HUES6 (cell line): ENCODE results near the gene ZNF768.

Source experiments
- H3K27ac ChIP-seq: 2 replicates; pipeline ENCODE4 v1.7.0; 2013; ENCODE audit warnings: low read depth, mild to moderate bottlenecking, low read length, inconsistent platforms
- H3K27me3 ChIP-seq: 2 replicates; pipeline ENCODE4 v1.6.1; 2013; ENCODE audit warnings: low read length; ENCODE audit not compliant: control insufficient read depth, insufficient read depth
- H3K36me3 ChIP-seq: 2 replicates; pipeline ENCODE4 v1.6.1; 2013; ENCODE audit warnings: low read length; ENCODE audit not compliant: control insufficient read depth, insufficient read depth
- H3K4me1 ChIP-seq: 2 replicates; pipeline ENCODE4 v1.6.1; 2013; ENCODE audit warnings: low read length; ENCODE audit not compliant: control insufficient read depth, insufficient read depth
- H3K4me3 ChIP-seq: 2 replicates; pipeline ENCODE4 v1.5.1; 2013; ENCODE audit warnings: low read depth, low read length
- H3K9ac ChIP-seq: one replicate; pipeline ENCODE4 v1.6.1; 2013; ENCODE audit warnings: mild to moderate bottlenecking, low read length
- H3K9me3 ChIP-seq: 2 replicates; pipeline ENCODE4 v1.6.1; 2013; ENCODE audit warnings: low read depth, low read length; ENCODE audit not compliant: control insufficient read depth, insufficient read depth

Gene ZNF768

GRCh38 chr16:30565984-30566383 lies 39.6 kb upstream of the ZNF768 start:
- Histone ChIP-seq H3K9ac (no peak overlapping the region), H3K4me3 (no peak overlapping the region), H3K9me3 (no peaks in the 10 kb centered on the region), H3K4me1 (peaks cover 11% of the 10 kb centered on the region; the same call in 1 of the 2 replicates), H3K27ac (no peak overlapping the region), H3K27me3 (no peaks in the 10 kb centered on the region), H3K36me3 (no peaks in the 10 kb centered on the region)

GRCh38 chr16:30565526-30565925 lies 39.2 kb upstream of the ZNF768 start:
- Histone ChIP-seq H3K27ac (no peak overlapping the region), H3K36me3 (no peaks in the 10 kb centered on the region), H3K27me3 (no peaks in the 10 kb centered on the region), H3K9me3 (no peaks in the 10 kb centered on the region), H3K9ac (no peak overlapping the region), H3K4me1 (peaks cover 11% of the 10 kb centered on the region; the same call in 1 of the 2 replicates), H3K4me3 (no peak overlapping the region)

GRCh38 chr16:30562021-30562420 lies 35.7 kb upstream of the ZNF768 start:
- no peak overlapping the region for H3K4me3 ChIP-seq
- H3K9me3 ChIP-seq: no peaks in the 10 kb centered on the region
- no peaks in the 10 kb centered on the region for H3K27me3 ChIP-seq
- no peak overlapping the region for H3K27ac ChIP-seq
- H3K36me3 ChIP-seq: no peaks in the 10 kb centered on the region
- peaks cover 4% of the 10 kb centered on the region; the same call in 1 of the 2 replicates for H3K4me1 ChIP-seq
- no peak overlapping the region for H3K9ac ChIP-seq

DNA sequence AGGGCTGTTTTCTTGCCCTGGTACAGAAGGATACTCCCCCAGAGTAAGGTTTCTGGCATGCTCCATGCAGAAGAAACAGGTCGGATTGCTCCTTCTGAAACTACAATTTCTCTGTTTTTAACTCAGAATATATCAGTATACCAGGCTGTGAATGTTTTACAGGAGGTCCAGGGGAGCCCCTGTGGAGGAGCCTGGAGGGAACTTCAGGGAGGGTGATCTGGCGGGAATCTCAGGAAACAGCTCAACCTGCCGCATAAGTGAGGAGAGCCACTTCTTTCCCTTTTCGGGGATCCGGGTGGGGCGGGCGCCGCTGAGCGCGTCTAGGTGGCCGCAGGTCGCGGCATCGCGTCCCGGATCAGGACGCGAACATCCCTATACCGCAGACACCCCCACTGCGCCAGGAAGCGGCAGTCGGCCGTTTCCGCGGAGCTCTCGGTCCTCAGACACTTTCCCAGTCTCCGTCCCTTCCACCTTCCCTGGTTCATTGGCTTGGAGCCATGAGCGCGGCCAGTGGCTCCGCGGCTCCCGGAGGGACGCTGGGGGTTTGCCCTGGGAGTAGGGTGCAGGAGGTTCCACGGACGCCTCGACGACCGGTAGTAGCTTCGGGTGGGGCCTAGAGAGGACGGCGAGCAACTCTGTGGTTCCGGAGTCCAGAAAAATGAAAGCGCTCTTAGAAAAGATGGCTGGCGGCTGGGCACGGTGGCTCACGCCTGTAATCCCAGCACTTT lies 34.9 kb upstream of the ZNF768 start:
- no peaks in the 10 kb centered on the region for H3K9me3 ChIP-seq
- no peak overlapping the region for H3K27ac ChIP-seq
- H3K4me3 ChIP-seq: peak overlapping the region; percentile 45; the same call in 1 of the 2 replicates
- no peak overlapping the region for H3K9ac ChIP-seq
- H3K36me3 ChIP-seq: no peaks in the 10 kb centered on the region
- no peaks in the 10 kb centered on the region for H3K27me3 ChIP-seq
- peaks cover 6% of the 10 kb centered on the region; the same call in 1 of the 2 replicates for H3K4me1 ChIP-seq

DNA sequence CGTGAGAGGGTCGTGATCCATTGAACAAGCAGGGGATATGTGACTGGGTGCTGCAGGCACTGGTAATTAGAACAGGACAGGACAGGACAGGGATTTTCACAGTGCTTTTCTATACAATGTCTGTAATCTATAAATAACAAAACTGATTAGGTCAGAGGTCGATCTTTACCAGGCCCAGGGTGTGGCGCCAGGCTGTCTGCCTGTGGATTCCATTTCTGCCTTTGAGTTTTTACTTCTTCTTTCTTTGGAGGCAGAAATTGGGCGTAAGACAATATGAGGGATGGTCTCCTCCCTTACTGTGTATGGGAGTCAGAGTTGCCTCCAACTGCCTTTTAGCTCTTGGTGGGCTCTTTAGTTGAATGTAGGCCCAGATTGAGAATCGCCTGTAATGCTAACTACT lies 33.3 kb upstream of the ZNF768 start:
- Histone ChIP-seq H3K9ac (no peak overlapping the region), H3K27me3 (no peaks in the 10 kb centered on the region), H3K36me3 (peaks cover 15% of the 10 kb centered on the region; the same call in 1 of the 2 replicates), H3K4me1 (peaks cover 9% of the 10 kb centered on the region; the same call in 1 of the 2 replicates), H3K9me3 (no peaks in the 10 kb centered on the region), H3K4me3 (no peak overlapping the region), H3K27ac (no peak overlapping the region)

DNA sequence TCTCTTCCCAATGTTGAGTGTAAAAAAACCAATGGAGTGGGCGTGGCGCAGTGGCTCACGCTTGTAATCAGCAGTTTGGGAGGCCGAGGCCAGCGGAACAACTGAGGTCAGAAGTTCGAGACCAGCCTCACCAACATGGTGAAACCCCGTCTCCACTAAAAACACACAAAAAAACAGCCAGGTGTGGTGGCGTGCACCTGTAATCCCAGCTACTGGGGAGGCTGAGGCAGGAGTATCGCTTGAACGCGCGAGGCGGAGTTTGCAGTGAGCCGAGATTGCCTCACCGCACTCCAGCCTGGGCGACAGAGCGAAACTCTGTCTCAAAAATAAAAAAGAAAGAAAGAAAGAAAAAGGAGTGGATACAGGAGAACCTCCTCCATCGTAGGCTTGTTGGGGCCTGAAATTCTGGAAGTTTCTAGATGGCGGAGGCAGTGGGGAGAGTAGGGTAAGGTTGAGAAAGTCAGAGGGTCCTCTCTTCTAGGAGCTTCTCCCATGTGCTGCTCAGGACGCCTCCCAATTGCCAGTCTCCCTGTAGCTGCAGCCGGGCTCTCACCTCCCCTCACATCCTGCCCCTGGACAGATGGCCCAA lies 32.5 kb upstream of the ZNF768 start:
- Histone ChIP-seq H3K4me1 (peaks cover 9% of the 10 kb centered on the region; the same call in 1 of the 2 replicates), H3K4me3 (peak overlapping the region; percentile 53), H3K9me3 (no peaks in the 10 kb centered on the region)

DNA sequence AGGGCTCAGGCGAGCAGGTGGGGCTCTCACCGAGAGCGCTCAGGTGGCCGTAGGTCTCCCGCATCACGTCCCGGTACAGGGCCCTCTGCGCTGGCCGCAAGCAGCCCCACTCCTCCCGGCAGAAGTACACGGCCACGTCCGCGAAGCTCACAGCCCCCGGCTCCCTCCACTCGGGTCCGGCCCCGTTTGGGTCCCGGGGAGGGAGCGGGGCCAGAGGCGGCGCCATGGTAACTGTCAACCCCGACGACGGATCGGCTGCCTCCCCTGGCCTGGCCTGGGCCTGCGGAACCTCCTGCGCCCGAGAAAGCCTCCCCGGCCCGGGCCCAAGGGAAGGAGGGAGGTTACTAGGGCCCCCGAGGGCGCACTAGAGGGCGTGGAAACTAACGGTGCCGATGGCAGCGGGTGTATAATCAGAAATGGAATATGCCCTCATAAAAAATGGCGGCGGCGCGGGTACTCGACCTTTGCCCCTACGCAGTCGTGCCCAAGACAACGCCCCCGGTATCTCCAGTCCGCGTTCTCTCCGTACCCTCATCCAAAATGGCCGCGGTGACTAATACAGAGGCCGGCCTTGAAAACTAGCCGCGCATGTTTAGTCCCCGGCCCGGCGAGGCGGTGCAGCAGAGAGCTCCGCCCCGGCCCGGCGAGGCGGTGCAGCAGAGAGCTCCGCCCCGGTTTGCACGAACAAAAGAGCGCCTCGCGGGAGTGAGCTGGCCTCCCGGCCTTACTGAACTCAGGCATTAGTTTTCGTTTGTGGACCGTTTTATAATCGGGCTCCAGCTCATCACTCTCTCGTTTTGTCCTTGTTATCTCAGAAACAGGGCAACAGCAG lies 31.8 kb upstream of the ZNF768 start, which contains the start of gene ZNF764:
TSS of gene ZNF764 (minus strand) at position 418 of the 832 bp plus-strand sequence. CDS start at position 226, 192 bp downstream.
- H3K27me3 ChIP-seq: no peaks in the 10 kb centered on the region
- H3K4me3 ChIP-seq: peak within 1 kb of the TSS; percentile 95
- peak within 1 kb of the TSS; percentile 91 for H3K9ac ChIP-seq

More for the DNA sequence above, 32.5 kb upstream of the ZNF768 start:
- Histone ChIP-seq H3K27ac (peak overlapping the region; percentile 92; the same call in 1 of the 2 replicates), H3K9ac (peak overlapping the region; percentile 69), H3K27me3 (no peaks in the 10 kb centered on the region), H3K36me3 (peaks cover 21% of the 10 kb centered on the region)

DNA sequence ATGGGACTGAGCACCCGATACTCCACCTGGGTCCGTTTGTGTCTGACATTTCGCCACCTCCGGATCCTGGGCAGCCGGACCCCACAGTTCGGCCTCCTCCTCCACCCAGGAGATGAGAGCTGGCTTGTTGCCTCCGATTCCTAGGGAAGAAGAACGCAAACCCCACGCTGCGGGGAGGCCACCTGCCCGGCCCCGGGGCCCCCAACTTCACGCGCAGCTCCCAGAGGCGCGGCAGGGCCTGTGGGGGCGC lies 31.3 kb upstream of the ZNF768 start:
- Histone ChIP-seq H3K4me3 (peak overlapping the region; percentile 95), H3K9me3 (no peaks in the 10 kb centered on the region), H3K27me3 (no peaks in the 10 kb centered on the region), H3K36me3 (peaks cover 27% of the 10 kb centered on the region), H3K9ac (peak overlapping the region; percentile 91), H3K4me1 (peaks cover 19% of the 10 kb centered on the region; the same call in 1 of the 2 replicates), H3K27ac (peak overlapping the region; percentile 92)

More for the DNA sequence above, 31.8 kb upstream of the ZNF768 start, which contains the start of gene ZNF764:
- H3K36me3 ChIP-seq: peaks cover 25% of the 10 kb centered on the region
- peaks cover 16% of the 10 kb centered on the region; the same call in 1 of the 2 replicates for H3K4me1 ChIP-seq
- H3K27ac ChIP-seq: peak within 1 kb of the TSS; percentile 92
- H3K9me3 ChIP-seq: no peaks in the 10 kb centered on the region

- Histone ChIP-seq H3K36me3 (peaks cover 27% of the 10 kb centered on the region), H3K9ac (no peak overlapping the region), H3K4me3 (no peak overlapping the region), H3K4me1 (peaks cover 19% of the 10 kb centered on the region; the same call in 1 of the 2 replicates), H3K27me3 (no peaks in the 10 kb centered on the region), H3K9me3 (no peaks in the 10 kb centered on the region), H3K27ac (no peak overlapping the region)
These were observed 29.7 kb upstream of the ZNF768 start for GRCh38 chr16:30556125-30556473.

GRCh38 chr16:30555315-30556124 lies 29.2 kb upstream of the ZNF768 start:
- H3K9ac ChIP-seq: no peak overlapping the region
- H3K4me1 ChIP-seq: peaks cover 19% of the 10 kb centered on the region; the same call in 1 of the 2 replicates
- no peaks in the 10 kb centered on the region for H3K9me3 ChIP-seq
- no peak overlapping the region for H3K27ac ChIP-seq
- H3K4me3 ChIP-seq: no peak overlapping the region
- H3K27me3 ChIP-seq: no peaks in the 10 kb centered on the region
- H3K36me3 ChIP-seq: peaks cover 27% of the 10 kb centered on the region
